HepG2 (cell line): ENCODE measurements around the gene MDH2. TPM values are rescaled to one million over a fixed set of nuclear protein-coding genes. Genes with fewer than 3 reads are reported as not detected.

Experiments used
- ATAC-seq: fragments of 200-7000 bp; cut with Tn5 transposase; 3 replicates; pipeline ENCODE4 v1.9.1; 2020; ENCODE audit warnings: mild to moderate bottlenecking, moderate library complexity
- BruUV-seq: library from RNA; stranded (reverse); fragments of 400-500 nt; replicated peaks from 2 replicates; lab custom pipeline; 2021; lab: Mats Ljungman, UMichigan
- CTCF ChIA-PET: fragments of 300-600 bp; formaldehyde crosslinking; extraction: SDS; loops from one replicate; lab custom pipeline; 2021; ENCODE audit warnings: low total read pairs, inconsistent platforms, low intra/inter-chr PET ratio; lab: Yijun Ruan, JAX
- POLR2A ChIA-PET: fragments of 350-600 bp; sonication (Branson Sonifier 250); formaldehyde crosslinking; loops from one replicate; lab custom pipeline; 2020; ENCODE audit warnings: antibody characterized with exemption, inconsistent platforms; lab: Yijun Ruan, JAX
- DNase-seq: peaks from one replicate; pipeline ENCODE4 v3.0.0-alpha.2; 2015; ENCODE audit warnings: low spot score
- FAIRE-seq: peaks from 3 replicates; lab custom pipeline; 2011; peaks lifted over from hg19 to GRCh38; lab: Jason Lieb, UNC
- H2AFZ ChIP-seq: one replicate; pipeline ENCODE4 v1.6.1; 2011; ENCODE audit warnings: low read length, inconsistent platforms
- H3K27ac ChIP-seq: fragments of 300-600 bp; 3 replicates; pipeline ENCODE4 v1.8.0; 2011; ENCODE audit warnings: mixed run types, mild to moderate bottlenecking, mixed read lengths, low read length, inconsistent platforms; ENCODE audit not compliant: insufficient read depth; ENCODE audit errors: extremely low read length
- H3K27me3 ChIP-seq, 2 experiments: fragments of 200-600 bp in 1 of 2; 2 replicates in 1 of 2; 3 replicates in 1 of 2; pipeline versions ENCODE4 v1.6.0 to v1.8.0; 2011; ENCODE audit warnings: low read length in 2 of 2, mild to moderate bottlenecking in 2 of 2, moderate library complexity in 2 of 2, inconsistent platforms in 1 of 2; ENCODE audit not compliant: insufficient read depth in 2 of 2, control insufficient read depth in 1 of 2
- H3K36me3 ChIP-seq, 2 experiments: fragments of 200-600 bp in 1 of 2; replicated peaks in 1 of 2; 2 replicates in 1 of 2; 3 replicates in 1 of 2; pipeline versions ENCODE4 v1.5.1 to v1.8.0; 2011; ENCODE audit warnings: low read length in 2 of 2, inconsistent platforms in 1 of 2; ENCODE audit not compliant: insufficient read depth in 2 of 2, control insufficient read depth in 1 of 2
- H3K4me1 ChIP-seq: 2 replicates; pipeline ENCODE4 v1.5.1; 2012; ENCODE audit warnings: low read length, inconsistent platforms; ENCODE audit not compliant: insufficient read depth
- H3K4me2 ChIP-seq: 2 replicates; pipeline ENCODE4 v1.6.0; 2011; ENCODE audit warnings: low read depth, low read length, inconsistent platforms
- H3K4me3 ChIP-seq, 3 experiments: fragments of 200-600 bp in 1 of 3; sonication (generic), shearing (Covaris generic) in 1 of 3; replicated peaks in 1 of 3; 2 replicates each; pipeline ENCODE4 v1.5.1; 2011 to 2016; ENCODE audit warnings: low read length in 3 of 3, inconsistent platforms in 2 of 3, low read depth in 2 of 3, mild to moderate bottlenecking in 2 of 3, control low read depth in 1 of 3, mixed read lengths in 1 of 3; ENCODE audit not compliant: insufficient read depth in 1 of 3
- H3K79me2 ChIP-seq: one replicate; pipeline ENCODE4 v1.6.1; 2011; ENCODE audit warnings: low read length, inconsistent platforms; ENCODE audit not compliant: insufficient read depth
- H3K9ac ChIP-seq: 2 replicates; pipeline ENCODE4 v1.6.0; 2011; ENCODE audit warnings: mild to moderate bottlenecking, low read depth, low read length, inconsistent platforms; ENCODE audit not compliant: insufficient read depth
- H3K9me3 ChIP-seq: 2 replicates; pipeline ENCODE4 v1.5.1; 2012; ENCODE audit warnings: mild to moderate bottlenecking, low read length
- H4K20me1 ChIP-seq: 2 replicates; pipeline ENCODE4 v1.6.0; 2011; ENCODE audit warnings: inconsistent platforms, mild to moderate bottlenecking, low read length, moderate library complexity; ENCODE audit not compliant: insufficient read depth
- HMG20A ChIP-seq: IDR thresholded peaks from 2 replicates; pipeline ENCODE4 v1.6.1; 2016; ENCODE audit warnings: borderline replicate concordance
- KDM6A ChIP-seq: IDR thresholded peaks from 2 replicates; pipeline ENCODE4 v1.6.1; 2016; ENCODE audit warnings: low read depth
- SNAPC2 ChIP-seq: sonication (generic); formaldehyde crosslinking; IDR thresholded peaks from 2 replicates; pipeline ENCODE4 v1.8.1; 2022; ENCODE audit warnings: mild to moderate bottlenecking, missing genetic modification reagents
- TFE3 ChIP-seq: IDR thresholded peaks from 2 replicates; pipeline ENCODE4 v1.6.1; 2016
- ZFP36L1 ChIP-seq: sonication (generic); formaldehyde crosslinking; IDR thresholded peaks from 2 replicates; pipeline ENCODE4 v1.8.0; 2022; ENCODE audit warnings: mild to moderate bottlenecking, missing genetic modification reagents, moderate library complexity
- ZNF713 ChIP-seq: sonication (generic); formaldehyde crosslinking; IDR thresholded peaks from 2 replicates; pipeline ENCODE4 v1.4.0; 2020; ENCODE audit warnings: mild to moderate bottlenecking, missing genetic modification reagents
- ZNF773 ChIP-seq: sonication (generic); formaldehyde crosslinking; IDR thresholded peaks from 2 replicates; pipeline ENCODE4 v1.4.0; 2020; ENCODE audit warnings: missing genetic modification reagents, borderline replicate concordance
- WGBS: methylation state at CpG from one replicate; pipeline ENCODE4 v1.1.6; 2017; ENCODE audit warnings: low lambda C conversion rate; 5-methylcytosine and 5-hydroxymethylcytosine counted together
- in situ Hi-C: cut with HindIII; loops from 2 replicates; pipeline ENCODE4 v1.10.0; 2017; ENCODE audit warnings: low pct_unique_long_range_greater_than_20kb; ENCODE audit not compliant: extremely low pct_ligation_motif_present
- intact Hi-C: fragments of 100-400 bp; cut with micrococcal nuclease; formaldehyde crosslinking; loops from one replicate; pipeline ENCODE4 v1.10.0; 2022; ENCODE audit not compliant: unreplicated experiment
- polyA plus RNA-seq, 8 experiments: library from polyadenylated mRNA; depleted of rRNA in 3 of 8; stranded (reverse) in 7 of 8; unstranded in 1 of 8; fragments of >200 nt; fragmentation: Illumina TruSeq in 4 of 8; extraction: Trizol in 4 of 8; gene quantifications; 2 replicates each; pipeline versions ENCODE4 v1.2.1 to v1.2.3, GENCODE V29; 2011 to 2016; ENCODE audit warnings: low read depth in 4 of 8, missing spikeins in 1 of 8, mixed read lengths in 1 of 8; ENCODE audit not compliant: insufficient read depth in 1 of 8
- total RNA-seq, 5 experiments: library from RNA; depleted of rRNA; stranded (reverse); fragments of >200 nt; fragmentation: Illumina TruSeq; extraction: Trizol; gene quantifications; 2 replicates each; pipeline ENCODE4 v1.2.3, GENCODE V29; 2016; ENCODE audit warnings: low read depth in 1 of 5

MDH2 gene
- total and polyA plus RNA-seq, 2 of the 13 experiments (the other 11 are each of a cell fraction or from before 2014, with no cell fraction given) = 81.4 to 90.3 TPM

GRCh38 chr7:76056241-76056640 is 8.3 kb downstream of the MDH2 start:
- H3K27ac ChIP-seq = no peak overlapping the region
- ChIA-PET CTCF (no interaction called here), POLR2A (interaction anchor here (1.1 kb wide), 1 partner anchor 8 kb away, joined by 5 read pairs; the partner anchor contains the start of genes MDH2 and STYXL1)
- WGBS = 87% methylated on average over 7 of the region's 7 CpGs
- no peak overlapping the region for H2AFZ ChIP-seq
- no peak overlapping the region for H3K9ac ChIP-seq
- ATAC-seq (no peak), FAIRE-seq (no peak), DNase-seq (no peak)
- in situ Hi-C loops (no loop called here), intact Hi-C loops (no loop called here)
- H3K4me2 ChIP-seq = no peak overlapping the region
- TF ChIP-seq KDM6A (no peak), ZNF713 (CRISPR knock-in tag) (no peak), SNAPC2 (CRISPR knock-in tag) (no peak), TFE3 (CRISPR knock-in tag) (no peak), ZFP36L1 (CRISPR knock-in tag) (no peak), HMG20A (CRISPR knock-in tag) (no peak), ZNF773 (CRISPR knock-in tag) (no peak)
- no peaks in the 10 kb centered on the region for H3K27me3 ChIP-seq
- peaks cover 60% of the 10 kb centered on the region for H3K4me1 ChIP-seq
- BruUV-seq = no TSS peak
- no peaks in the 10 kb centered on the region for H3K9me3 ChIP-seq
- H3K4me3 ChIP-seq = no peak overlapping the region
- H3K36me3 ChIP-seq = peaks cover 31 to 90% of the 10 kb centered on the region in 2 experiments
- no peaks in the 10 kb centered on the region for H4K20me1 ChIP-seq
- peaks cover 38% of the 10 kb centered on the region for H3K79me2 ChIP-seq
